ENCODE data around the gene GALR2.

The GALR2 gene

DNA sequence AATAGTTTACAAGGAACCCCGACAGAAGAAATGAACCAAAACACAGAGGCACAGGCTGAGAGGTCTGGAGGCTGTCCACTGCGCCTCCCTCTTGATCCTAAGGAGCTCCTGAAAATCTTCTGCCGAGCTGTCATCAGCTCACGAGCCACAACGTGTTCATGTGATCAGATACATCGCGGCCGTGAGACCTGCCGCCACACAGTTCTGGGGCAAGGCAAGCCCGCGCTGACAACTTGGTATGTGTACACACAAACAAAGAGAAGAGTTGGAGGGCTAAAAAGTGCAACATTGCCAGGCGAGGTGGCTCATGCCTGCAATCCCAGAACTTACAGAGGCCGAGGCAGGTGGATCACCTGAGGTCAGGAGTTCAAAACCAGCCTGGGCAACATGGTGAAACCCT is 21.4 kb downstream of the GALR2 start:
- DNase-seq (ENCODE audit: low read depth), result no peak

GRCh38 chr17:76097716-76098295 is 23.2 kb downstream of the GALR2 start:
- no peak for DNase-seq (ENCODE audit: low read depth)

GRCh38 chr17:76102944-76103273 is 28.3 kb downstream of the GALR2 start:
- no peak for DNase-seq (ENCODE audit: low read depth)

DNA sequence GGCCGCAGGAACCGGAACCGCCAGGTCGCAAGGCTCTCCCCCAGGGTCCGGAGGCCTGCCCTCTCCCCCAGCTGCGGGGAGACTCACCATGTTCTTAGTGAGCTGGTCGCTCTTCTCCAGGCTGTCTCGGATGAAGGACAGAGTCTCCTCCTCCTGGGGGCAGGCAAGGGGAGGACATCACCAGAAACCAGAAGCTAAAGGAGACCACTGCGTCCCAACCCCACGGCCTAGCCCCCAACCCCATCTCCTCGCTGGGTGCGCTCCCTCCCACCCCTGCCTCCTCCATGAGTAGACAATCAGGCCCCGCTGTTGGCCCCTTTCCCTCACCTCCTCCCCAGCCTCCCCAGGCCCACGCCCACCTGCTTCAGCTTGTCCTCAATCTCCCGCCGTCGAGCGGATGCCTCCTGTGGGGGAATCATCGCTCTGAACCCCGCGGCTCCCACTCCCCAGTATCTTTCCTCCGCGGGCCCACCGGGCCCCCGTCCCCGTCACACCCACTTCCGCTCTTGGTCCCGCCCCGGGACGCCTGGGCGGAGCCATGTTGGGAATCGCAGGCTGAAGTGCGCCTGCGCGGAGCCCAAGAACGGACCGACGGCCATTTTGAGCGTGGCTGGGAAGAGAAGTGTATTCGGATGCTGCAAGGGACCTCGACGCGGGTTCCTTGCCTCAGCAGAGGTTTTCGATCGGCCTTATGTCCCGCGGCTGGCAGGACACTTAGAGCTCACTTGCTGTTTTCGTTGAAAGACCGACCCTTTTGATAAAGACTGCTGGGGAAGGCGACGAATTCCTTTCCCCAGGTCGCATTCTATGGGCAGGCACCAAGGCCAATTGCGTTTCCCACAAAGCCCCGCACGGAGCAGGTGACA is 28.9 kb downstream of the GALR2 start, which contains the start of gene EXOC7:
EXOC7 (minus strand) TSS at position 514 of the 866 bp plus-strand sequence; CDS start at position 419, 95 bp downstream.
- peak; percentile 88 for DNase-seq (ENCODE audit: low read depth)

DNA sequence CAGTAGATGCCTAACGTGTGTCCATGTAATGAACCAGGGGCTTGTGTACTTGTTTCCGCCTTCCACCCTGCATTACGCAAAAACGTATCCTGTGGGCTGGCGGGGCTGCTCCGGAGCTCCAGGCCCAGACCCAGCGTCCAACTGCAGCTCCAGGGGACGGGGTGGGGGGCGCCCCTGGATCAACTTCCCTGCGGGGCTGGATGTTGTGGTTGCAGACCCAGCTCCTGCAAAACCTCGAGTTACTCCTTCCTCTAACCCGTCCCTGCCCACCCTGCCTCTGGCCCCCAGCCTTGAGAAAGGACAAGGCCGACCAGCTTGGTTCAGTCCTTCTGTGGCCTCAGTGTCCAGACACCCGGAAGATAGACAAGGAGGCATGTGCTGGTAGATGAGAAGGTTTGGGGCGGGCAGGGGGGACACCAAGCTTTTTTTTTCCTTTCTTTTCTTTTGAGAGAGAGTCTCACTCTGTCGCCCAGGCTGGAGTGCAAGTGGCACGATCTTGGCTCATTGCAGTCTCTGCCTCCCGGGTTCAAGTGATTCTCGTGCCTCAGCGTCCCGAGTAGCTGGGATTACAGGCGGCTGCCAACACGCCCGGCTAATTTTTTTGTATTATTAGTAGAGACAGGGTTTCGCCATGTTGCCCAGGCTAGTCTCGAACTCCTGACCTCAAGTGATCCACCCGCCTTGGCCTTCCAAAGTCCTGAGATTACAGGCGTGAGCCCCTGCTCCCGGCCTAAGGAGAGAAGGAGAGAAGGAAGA is 29.7 kb downstream of the GALR2 start:
- DNase-seq (ENCODE audit: low read depth), result no peak

GRCh38 chr17:76104896-76105231 is 30.3 kb downstream of the GALR2 start:
- no peak for DNase-seq (ENCODE audit: low read depth)

- DNase-seq (ENCODE audit: low read depth), result no peak
These were observed 32.1 kb downstream of the GALR2 start for GRCh38 chr17:76106703-76107102.

GRCh38 chr17:76107509-76107908 is 32.9 kb downstream of the GALR2 start:
- DNase-seq (ENCODE audit: low read depth), result no peak

- DNase-seq (ENCODE audit: low read depth), result no peak
These were observed 37.4 kb downstream of the GALR2 start for GRCh38 chr17:76111956-76112355.

DNA sequence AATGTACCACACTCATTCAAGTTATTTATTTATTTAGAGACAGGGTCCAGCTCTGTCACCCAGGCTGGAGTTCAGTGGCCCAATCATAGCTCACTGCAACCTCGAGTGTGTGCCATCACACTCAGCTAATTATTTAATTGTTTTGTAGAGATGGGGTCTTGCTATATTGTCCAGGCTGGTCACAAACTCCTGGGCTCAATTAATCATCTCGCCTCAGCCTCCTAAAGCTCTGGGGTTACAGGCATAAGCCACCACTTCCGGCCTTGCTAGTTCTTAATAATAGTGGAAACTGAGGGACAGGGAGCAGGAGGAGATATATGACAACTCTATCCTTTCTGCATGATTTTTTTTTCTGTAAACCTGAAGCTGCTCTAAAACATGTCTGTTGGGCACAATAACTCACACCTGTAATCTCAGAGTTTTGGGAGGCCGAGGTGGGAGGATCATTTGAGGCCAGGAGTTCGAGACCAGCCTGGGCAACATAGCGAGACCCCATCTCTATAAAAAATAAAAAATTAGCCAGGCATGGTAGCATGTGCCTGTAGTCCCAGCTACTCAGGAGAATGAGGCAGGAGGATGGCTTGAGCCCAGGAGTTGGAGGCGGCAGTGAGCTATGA is 40.7 kb downstream of the GALR2 start:
- DNase-seq (ENCODE audit: low read depth), result no peak

- DNase-seq (ENCODE audit: low read depth), result no peak
These were observed 45.1 kb downstream of the GALR2 start for GRCh38 chr17:76119409-76120371.

DNA sequence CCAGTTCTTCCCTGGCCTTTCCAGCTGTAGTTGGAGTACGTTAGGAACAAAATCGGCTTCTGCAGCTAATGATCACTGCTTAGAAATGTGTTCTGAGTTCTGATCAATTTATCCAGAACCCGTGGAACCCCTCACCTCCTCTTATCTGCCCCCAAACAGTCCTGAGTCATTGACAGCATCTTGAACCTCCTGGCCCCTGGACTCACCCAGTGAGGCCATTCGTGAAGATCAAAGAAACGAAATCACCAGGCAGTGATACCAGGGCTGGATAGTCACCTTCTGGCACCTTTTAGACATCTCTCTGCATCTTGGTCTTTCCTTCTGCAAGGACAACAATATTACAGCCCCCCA is 46.1 kb downstream of the GALR2 start:
- DNase-seq (ENCODE audit: low read depth), result no peak

GRCh38 chr17:76121932-76122430 is 47.4 kb downstream of the GALR2 start:
- no peak for DNase-seq (ENCODE audit: low read depth)

DNA sequence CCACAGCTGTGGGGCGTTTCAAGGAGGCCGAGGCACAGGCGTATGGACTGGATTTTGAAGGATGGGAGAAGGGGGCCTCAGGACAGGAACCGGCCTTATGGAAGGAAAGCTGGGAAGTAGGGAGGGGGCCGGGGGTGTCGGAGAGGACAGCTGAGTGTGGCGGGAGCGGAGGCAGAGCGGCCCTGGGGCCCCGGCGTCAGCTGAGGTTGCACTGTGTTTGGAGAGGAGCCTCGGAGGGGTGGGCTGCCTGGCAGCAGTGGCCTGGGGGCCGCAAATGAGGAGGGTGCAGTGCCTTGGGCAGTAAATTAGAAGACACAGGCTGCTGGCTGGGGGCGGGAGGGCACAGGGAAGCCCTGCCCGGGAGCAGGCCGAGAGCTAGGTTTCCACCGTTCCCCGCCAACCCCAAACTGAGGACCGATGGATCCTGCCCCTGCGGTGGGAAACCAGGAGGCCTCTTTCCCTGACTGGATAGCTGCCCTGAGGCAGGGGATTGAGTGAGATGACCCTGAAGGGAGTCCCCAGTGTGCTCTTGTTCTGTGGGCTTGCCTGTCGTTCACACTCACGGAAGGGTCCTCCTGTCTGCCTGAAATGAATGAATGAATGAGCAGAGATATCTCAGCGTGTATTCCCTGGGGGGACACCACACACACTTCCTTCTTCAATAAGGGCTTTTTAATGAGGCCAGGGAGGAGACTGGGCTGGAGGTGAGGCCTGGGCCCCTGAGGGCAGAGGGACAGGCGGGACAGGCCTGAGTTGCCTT is 48.0 kb downstream of the GALR2 start:
- no peak for DNase-seq (ENCODE audit: low read depth)

DNA sequence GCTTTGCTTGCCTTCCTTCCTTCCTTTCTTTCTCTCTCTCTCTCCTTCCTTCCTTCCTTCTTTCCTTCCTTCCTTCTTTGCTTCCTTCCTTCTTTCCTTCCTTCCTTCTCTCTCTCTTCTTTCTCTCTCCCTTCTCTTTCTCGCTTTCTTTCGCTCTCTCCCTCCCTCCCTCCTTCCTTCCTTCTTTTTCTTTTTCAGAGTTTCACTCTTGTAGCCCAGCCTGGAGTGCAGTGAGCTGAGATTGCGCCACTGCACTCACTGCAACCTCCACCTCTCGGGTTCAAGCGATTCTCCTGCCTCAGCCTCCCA is 48.6 kb downstream of the GALR2 start:
- DNase-seq (ENCODE audit: low read depth), result no peak

DNA sequence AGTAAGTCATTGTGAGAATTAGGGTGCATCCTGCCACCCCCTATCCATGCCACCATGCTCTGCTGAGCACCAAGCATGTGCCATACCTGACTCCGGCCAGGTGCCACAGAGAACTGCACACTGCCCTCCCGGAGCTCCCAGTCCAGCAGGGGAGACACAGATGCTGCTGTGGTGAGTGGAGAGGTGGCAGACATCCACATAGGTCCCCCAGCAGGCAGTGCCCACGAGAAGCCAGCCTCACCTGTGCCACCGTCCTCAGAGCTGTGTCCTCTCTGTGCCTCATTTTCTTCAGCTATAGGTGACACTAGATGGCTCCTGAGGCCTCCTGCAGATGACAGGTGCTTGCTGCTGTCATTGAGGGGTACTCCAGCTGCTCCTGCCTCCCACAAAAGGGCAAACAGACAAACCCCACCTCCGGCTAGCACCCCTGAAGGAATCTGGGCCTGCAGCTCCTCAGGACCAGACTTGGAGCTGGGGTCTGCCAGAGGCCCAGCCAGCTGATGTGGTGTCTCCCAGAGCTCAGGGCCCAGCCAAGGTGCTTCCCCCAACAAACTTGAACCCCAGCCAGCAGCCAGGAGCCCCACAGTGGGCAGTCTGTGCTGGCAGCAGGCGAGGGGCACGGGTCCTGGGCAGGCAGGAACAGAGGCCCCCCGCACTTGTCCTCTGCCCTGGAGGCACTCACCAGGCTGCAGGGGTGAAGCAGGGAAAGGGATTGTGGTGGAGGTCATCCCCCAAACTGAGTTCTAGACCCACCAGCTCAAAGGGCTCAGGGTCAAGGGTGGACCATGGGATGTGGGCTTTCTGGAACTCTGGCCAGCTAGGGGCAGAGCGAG is 49.4 kb downstream of the GALR2 start:
- no peak for DNase-seq (ENCODE audit: low read depth)

DNA sequence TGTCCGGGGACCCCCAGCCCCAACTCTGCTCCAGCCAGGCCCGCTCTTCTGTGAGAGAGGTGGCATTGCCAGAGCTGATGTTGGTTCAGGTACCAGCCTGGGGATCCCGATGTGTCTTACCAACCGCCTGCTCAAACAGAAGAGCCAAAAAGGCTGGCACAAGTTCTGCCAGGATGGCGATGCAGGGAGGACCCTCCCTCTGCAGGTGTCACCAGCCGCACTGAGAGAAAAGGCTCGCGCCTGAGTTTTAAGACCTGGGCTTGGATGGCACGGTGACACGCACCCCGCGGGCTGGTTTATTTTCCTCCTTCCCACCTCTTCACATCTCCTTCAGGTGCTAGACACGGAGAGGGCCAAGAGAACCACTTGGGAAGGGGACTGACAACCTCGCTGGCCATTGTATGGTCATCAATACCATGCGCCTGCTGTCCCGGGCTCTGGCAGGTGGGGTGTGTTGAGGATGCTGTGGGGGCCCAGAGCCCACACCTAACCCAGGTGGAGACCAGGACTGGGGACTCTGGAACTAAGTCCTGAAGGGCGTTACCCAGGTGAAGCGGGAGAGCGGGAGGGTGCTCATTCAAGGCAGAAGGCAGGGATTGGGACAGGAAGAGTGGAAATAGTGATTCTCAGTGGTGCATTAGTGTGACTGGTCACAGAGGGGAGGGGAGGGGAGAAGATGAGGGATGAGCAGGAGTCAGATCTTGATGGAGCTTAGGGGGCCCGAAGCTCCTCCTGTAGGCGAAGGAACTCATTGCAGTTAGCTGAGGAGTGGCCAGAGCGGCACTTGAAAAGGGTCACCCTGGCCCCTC is 50.2 kb downstream of the GALR2 start:
- no peak for DNase-seq (ENCODE audit: low read depth)

DNA sequence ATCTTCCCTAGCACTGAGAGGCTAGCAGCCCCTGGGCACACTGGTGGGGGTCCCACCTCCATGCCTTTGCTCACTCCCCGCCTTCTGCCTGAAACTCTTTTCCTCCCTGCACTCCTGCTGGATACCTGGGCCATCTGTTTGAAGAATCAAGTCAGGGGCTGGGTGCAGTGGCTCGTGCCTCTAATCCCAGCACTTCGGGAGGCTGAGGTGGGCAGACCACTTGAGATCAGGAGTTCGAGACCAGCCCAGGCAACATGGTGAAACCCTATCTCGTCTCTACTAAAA is 50.8 kb downstream of the GALR2 start:
- DNase-seq (ENCODE audit: low read depth), result no peak

GRCh38 chr17:76125922-76126321 is 51.3 kb downstream of the GALR2 start:
- no peak for DNase-seq (ENCODE audit: low read depth)

Data from activated gamma-delta T cell treated with anti-CD3 and anti-CD28 coated beads, Interleukin-2, amount 50 U/mL, for 16 hours (primary cell).